ENCODE measurements around the gene GPHA2.

GRCh38 chr11:64917663-64917995 is 18.1 kb downstream of the GPHA2 start:
- TF ChIP-seq POLR2A (IDR thresholded peaks at IDR 0.05) (no peak), CTCF (IDR thresholded peaks at IDR 0.05) (no peak), EP300 (IDR thresholded peaks at IDR 0.05) (no peak), POLR2AphosphoS5 (IDR thresholded peaks at IDR 0.05) (no peak)

All from stomach (tissue), 4 donors.